ENCODE results near the gene PDLIM5. TPM values are rescaled to one million over a fixed set of nuclear protein-coding genes. Genes with fewer than 3 reads are reported as not detected.
"Not testable (repeated sequence)": the region's sequence is repeated elsewhere in the genome, so short reads cannot be mapped to it uniquely, and the experiment has no call there.

The PDLIM5 gene
- total RNA-seq, 2 donors from 2014 or later, result 17.6 to 21.4 TPM

DNA sequence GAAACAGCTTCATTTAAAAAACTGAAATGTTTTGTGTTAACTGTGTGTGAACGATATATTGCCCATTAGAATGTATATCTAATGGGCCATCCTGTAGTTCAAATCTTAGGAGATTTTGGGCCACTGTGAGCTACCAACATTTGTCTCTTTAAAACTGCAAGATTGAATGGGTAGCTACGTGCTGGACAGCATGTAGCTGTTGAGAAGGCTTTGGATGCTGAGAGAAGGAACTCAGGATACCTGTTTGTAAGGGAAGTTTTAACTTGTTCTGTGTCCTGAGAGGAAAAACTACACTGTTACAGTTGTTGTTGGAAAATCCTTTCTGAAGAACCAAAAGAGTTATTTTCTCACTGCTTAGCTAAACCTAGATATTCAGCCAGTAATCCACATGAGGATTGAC lies 45.9 kb downstream of the PDLIM5 start:
- no peak overlapping the region for H3K27ac Mint-ChIP-seq

DNA sequence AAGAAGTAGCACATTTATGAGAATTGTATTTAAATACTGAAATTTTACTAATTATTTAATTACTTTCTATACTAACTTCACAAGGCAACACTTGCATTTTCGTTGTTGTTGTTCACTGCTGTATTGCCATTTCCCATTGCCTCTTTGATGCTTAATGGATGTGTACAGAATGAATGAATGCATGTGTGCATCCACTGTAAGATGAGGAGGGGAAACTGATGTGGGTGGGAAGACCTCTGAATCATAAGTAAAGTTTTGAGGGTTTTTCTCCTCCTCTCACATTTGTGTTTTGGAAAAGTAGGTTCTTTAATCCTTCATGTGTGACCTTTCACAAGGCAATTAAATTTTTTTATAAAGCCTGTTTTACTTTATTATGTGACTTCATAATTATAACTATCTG lies 46.8 kb downstream of the PDLIM5 start:
- no peaks in the 10 kb centered on the region for H3K27me3 Mint-ChIP-seq (ENCODE audit: low read depth)

More for the DNA sequence above, 45.9 kb downstream of the PDLIM5 start:
- H3K27me3 Mint-ChIP-seq (ENCODE audit: low read depth), result no peaks in the 10 kb centered on the region
- H3K9me3 Mint-ChIP-seq, result no peaks in the 10 kb centered on the region
- no peaks in the 10 kb centered on the region for H3K36me3 Mint-ChIP-seq (ENCODE audit: insufficient read depth in 2 of 2)
- ATAC-seq (replicated peaks in 1 of 2) (no peak), DNase-seq (no peak)
- H3K4me1 Mint-ChIP-seq (ENCODE audit: low read depth), result no peaks in the 10 kb centered on the region
- no peak overlapping the region for H3K4me3 Mint-ChIP-seq

DNA sequence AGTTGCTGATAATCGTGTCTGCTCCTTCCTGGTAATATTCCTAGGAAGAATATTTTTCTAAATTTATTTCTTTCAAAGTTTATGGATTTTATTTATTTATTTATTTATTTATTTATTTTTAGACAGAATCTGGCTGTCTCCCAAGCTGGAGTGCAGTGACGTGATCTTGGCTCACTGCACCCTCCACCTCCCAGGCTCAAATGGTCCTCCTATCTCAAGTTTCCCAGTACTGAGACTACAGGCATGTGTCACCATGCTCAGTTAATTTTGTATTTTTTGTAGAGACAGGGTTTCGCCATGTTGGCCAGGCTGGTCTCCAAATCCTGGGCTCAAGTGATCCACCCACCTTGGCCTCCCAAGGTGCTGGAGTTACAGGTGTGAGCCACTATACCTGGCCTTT lies 48.9 kb downstream of the PDLIM5 start:
- Mint-ChIP-seq H3K4me1 (ENCODE audit: low read depth) (no peaks in the 10 kb centered on the region), H3K4me3 (no peak overlapping the region), H3K27ac (no peak overlapping the region), H3K9me3 (no peaks in the 10 kb centered on the region), H3K36me3 (ENCODE audit: insufficient read depth in 2 of 2) (no peaks in the 10 kb centered on the region), H3K27me3 (ENCODE audit: low read depth) (no peaks in the 10 kb centered on the region)
- DNase-seq, result no peak
- ATAC-seq (replicated peaks in 1 of 2), result no peak

More for the DNA sequence above, 46.8 kb downstream of the PDLIM5 start:
- DNase-seq, result no peak
- no peak overlapping the region for H3K27ac Mint-ChIP-seq
- H3K4me3 Mint-ChIP-seq, result no peak overlapping the region
- H3K9me3 Mint-ChIP-seq, result no peaks in the 10 kb centered on the region
- H3K36me3 Mint-ChIP-seq (ENCODE audit: insufficient read depth in 2 of 2), result no peaks in the 10 kb centered on the region
- no peak for ATAC-seq (replicated peaks in 1 of 2)
- no peaks in the 10 kb centered on the region for H3K4me1 Mint-ChIP-seq (ENCODE audit: low read depth)

DNA sequence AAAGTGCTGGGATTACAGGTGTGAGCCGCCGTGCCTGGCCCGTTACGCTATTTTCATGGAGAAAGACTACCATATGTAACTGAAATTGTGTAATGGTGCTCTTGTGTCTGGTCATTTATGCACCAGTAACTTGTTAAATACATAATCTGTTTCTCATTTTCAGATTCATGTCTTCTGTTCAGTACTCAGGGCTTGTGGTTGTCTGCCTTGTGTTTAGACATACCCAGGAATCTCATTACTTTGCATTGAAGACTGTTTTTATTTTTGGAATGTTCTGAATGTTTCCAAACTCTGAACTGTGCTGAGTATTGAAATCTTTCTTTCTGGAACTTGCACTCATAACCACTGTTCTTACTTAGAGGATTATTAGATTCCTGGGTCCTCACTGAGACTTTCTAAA lies 52.8 kb downstream of the PDLIM5 start:
- H3K27me3 Mint-ChIP-seq (ENCODE audit: low read depth), result no peaks in the 10 kb centered on the region

DNA sequence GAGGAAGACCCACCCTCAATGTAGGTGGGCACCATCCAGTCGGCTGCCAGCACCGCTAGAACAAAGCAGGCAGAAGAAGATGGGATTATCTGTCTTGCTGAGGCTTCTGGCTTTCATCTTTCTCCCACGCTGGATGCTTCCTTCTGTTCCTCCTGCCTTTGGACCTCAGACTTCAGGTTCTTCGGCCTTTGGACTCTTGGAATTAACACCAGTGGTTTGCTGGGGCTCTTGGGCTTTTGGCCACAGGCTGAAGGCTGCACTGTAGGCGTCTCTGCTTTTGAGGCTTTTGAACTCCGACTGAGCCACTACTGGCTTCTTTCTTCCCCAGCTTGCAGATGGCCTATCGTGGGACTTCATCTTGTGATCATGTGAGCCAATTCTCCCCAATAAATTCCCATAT lies 55.1 kb downstream of the PDLIM5 start:
- no peak for DNase-seq
- ATAC-seq (replicated peaks in 1 of 2), result no peak
- Mint-ChIP-seq H3K27me3 (ENCODE audit: low read depth) (no peaks in the 10 kb centered on the region), H3K27ac (no peak overlapping the region), H3K9me3 (no peaks in the 10 kb centered on the region), H3K36me3 (ENCODE audit: insufficient read depth in 2 of 2) (no peaks in the 10 kb centered on the region), H3K4me1 (ENCODE audit: low read depth) (peaks cover 15% of the 10 kb centered on the region), H3K4me3 (no peak overlapping the region)

More for the DNA sequence above, 52.8 kb downstream of the PDLIM5 start:
- Mint-ChIP-seq H3K4me1 (ENCODE audit: low read depth) (peaks cover 15% of the 10 kb centered on the region), H3K9me3 (no peaks in the 10 kb centered on the region), H3K27ac (no peak overlapping the region), H3K36me3 (ENCODE audit: insufficient read depth in 2 of 2) (no peaks in the 10 kb centered on the region), H3K4me3 (no peak overlapping the region)
- ATAC-seq (replicated peaks in 1 of 2), result no peak
- DNase-seq, result no peak

DNA sequence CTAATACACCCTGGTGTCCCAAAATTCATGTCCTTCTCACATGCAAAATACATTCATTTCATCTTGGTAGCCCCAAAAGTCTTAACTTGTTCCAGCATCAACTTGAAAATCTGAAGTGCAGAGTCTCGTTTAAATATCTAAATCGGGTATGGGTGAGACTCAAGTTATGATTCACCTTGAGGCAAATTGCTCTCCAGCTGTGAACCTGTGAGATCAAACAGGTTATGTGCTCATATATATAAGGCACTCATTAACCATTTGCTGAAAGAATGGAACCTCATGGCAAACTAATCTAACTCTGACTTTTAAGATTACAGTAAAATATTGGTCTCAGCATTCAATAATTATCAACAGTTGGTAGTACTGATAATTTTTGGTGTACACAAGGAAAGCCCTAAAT lies 55.5 kb downstream of the PDLIM5 start:
- no peak overlapping the region for H3K27ac Mint-ChIP-seq

DNA sequence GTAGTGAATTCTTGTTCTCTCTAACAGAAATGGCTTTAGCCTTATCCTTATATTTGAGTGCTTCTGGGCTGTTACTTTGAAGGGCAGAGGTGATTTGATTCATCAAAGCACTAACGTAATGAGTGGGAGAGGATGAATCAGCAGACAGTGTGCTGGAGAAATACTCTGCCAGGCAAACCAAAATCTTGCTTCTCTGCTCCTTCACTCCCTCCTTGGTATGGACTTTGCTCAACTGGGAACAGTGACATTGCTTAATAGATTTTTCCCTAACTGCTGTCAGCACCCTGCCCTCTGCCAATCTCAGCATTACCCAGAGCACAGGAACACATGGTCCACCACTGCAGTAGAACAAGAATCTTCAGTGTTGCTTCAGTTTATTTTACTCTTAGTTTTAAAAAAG lies 56.0 kb downstream of the PDLIM5 start:
- peak; percentile 98 to 99 for ATAC-seq (replicated peaks in 1 of 2)
- Mint-ChIP-seq H3K36me3 (ENCODE audit: insufficient read depth in 2 of 2) (no peaks in the 10 kb centered on the region), H3K4me1 (ENCODE audit: low read depth) (peaks cover 15% of the 10 kb centered on the region), H3K4me3 (peak overlapping the region in 1 of 2 donors; percentile 8), H3K9me3 (peaks cover 0 to 2% of the 10 kb centered on the region in 2 donors), H3K27me3 (ENCODE audit: low read depth) (no peaks in the 10 kb centered on the region), H3K27ac (no peak overlapping the region)
- peak in 1 of 2 donors; percentile 17 for DNase-seq

More for the DNA sequence above, 55.5 kb downstream of the PDLIM5 start:
- Mint-ChIP-seq H3K4me3 (peak overlapping the region in 1 of 2 donors; percentile 8), H3K4me1 (ENCODE audit: low read depth) (peaks cover 15% of the 10 kb centered on the region), H3K27me3 (ENCODE audit: low read depth) (no peaks in the 10 kb centered on the region), H3K36me3 (ENCODE audit: insufficient read depth in 2 of 2) (no peaks in the 10 kb centered on the region), H3K9me3 (no peaks in the 10 kb centered on the region)
- ATAC-seq (replicated peaks in 1 of 2) (peak; percentile 29 to 48), DNase-seq (no peak)

DNA sequence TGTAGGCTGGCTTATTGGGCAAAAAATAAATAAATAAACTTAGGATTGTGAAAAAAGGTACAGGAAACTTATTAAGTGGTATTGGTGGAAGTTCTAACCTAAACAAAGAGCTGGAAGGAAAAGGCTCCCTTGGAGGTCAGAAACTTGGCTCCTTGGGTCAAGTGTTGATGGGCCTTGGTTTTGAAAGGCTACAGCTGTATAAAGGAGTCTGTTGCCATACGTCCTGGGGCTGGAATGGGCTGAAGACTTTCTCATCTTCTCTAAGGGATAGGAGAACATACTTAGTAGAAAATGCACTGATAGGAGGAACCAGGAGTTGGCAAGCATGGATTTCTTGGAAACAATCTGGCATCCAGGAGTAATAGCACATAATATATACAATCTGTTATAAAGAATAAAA lies 56.6 kb downstream of the PDLIM5 start:
- ATAC-seq (replicated peaks in 1 of 2) (no peak), DNase-seq (no peak)
- no peaks in the 10 kb centered on the region for H3K36me3 Mint-ChIP-seq (ENCODE audit: insufficient read depth in 2 of 2)
- peaks cover 15% of the 10 kb centered on the region for H3K4me1 Mint-ChIP-seq (ENCODE audit: low read depth)
- no peaks in the 10 kb centered on the region for H3K27me3 Mint-ChIP-seq (ENCODE audit: low read depth)
- H3K27ac Mint-ChIP-seq, result no peak overlapping the region
- H3K4me3 Mint-ChIP-seq, result no peak overlapping the region
- H3K9me3 Mint-ChIP-seq, result peaks cover 0 to 4% of the 10 kb centered on the region in 2 donors

DNA sequence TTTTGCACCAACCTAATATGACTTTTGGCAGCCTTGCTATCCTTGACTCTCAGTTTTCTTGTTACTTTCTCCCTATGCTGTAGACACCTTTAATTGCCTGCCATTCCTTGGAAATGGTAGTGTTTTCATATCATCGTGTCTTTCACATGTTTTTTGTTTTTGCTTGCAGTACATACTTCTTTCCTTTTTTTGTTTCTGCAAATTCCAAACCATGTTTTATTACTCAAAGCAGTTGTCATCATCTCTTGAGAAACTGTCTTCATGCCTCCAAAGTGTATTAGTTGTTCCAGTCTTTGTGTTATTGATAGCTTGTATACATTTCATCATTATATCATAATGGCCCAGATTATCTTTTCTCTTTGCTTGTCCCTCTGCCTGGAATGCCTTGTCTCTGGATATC lies 57.1 kb downstream of the PDLIM5 start:
- no peaks in the 10 kb centered on the region for H3K36me3 Mint-ChIP-seq (ENCODE audit: insufficient read depth in 2 of 2)
- H3K4me1 Mint-ChIP-seq (ENCODE audit: low read depth), result peaks cover 15% of the 10 kb centered on the region
- H3K27ac Mint-ChIP-seq, result no peak overlapping the region
- peaks cover 0 to 4% of the 10 kb centered on the region in 2 donors for H3K9me3 Mint-ChIP-seq
- no peak overlapping the region for H3K4me3 Mint-ChIP-seq
- ATAC-seq (replicated peaks in 1 of 2) (no peak), DNase-seq (no peak)
- H3K27me3 Mint-ChIP-seq (ENCODE audit: low read depth), result no peaks in the 10 kb centered on the region

DNA sequence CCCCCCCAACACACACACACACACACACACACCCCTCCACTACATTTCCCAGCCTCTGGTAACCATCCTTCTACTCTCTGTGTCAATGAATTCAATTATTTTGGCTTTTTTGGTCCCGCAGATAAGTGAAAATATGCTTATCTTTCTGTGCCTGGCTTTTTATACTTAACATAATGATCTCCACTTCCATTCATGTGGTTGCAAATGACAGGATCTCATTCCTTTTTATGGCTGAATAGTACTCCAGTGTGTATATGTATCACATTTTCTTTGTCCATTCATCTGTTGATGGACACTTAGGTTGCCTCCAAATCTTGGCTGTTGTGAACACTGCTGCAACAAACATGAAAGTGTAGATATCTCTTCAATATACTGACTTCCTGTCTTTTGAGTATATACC lies 59.8 kb downstream of the PDLIM5 start:
- ATAC-seq (replicated peaks in 1 of 2), result no peak
- Mint-ChIP-seq H3K4me3 (no peak overlapping the region), H3K4me1 (ENCODE audit: low read depth) (peaks cover 15% of the 10 kb centered on the region), H3K9me3 (peaks cover 0 to 4% of the 10 kb centered on the region in 2 donors), H3K27me3 (ENCODE audit: low read depth) (no peaks in the 10 kb centered on the region), H3K27ac (no peak overlapping the region), H3K36me3 (ENCODE audit: insufficient read depth in 2 of 2) (no peaks in the 10 kb centered on the region)
- no peak for DNase-seq

DNA sequence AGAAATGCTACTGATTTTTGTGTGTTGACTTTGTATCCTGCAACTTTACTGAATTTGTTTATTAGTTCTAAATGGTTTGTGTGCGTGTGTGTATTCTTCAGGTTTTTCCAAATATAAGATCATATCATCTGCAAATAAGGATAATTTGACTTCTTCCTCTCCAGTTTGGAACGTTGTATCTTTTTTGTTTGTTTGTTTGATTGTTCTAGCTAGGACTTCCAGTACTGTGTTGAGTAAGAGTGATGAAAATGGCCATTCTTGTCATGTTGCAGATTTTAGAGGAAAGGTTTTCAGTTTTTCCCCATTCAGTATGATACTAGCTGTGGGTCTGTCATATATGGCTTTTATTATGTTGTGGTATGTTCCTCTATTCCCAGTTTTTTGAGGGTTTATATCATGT lies 61.8 kb downstream of the PDLIM5 start:
- ATAC-seq (replicated peaks in 1 of 2); H3K36me3 Mint-ChIP-seq (ENCODE audit: insufficient read depth in 2 of 2); H3K4me1 Mint-ChIP-seq (ENCODE audit: low read depth); H3K27me3 Mint-ChIP-seq (ENCODE audit: low read depth); DNase-seq; H3K4me3 Mint-ChIP-seq; H3K9me3 Mint-ChIP-seq; H3K27ac Mint-ChIP-seq: not testable (repeated sequence)

DNA sequence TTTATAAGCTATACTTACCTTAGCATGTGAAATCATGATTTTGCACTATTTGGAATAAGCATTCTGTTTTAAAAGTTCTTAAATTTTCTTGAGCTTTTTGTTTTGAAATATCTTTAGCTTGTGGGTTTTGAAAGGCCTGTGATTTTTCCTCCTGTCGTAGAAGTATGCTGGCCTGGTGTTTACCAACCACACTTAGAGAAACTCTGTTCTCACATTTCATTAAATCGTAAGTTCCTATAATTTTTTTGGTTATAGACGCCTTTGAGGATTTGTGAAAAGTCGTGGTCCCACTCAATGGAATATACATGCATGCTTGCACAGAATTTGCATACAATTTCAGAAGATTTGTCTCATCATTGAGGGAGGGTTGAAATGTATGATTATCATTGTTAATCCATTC lies 63.6 kb downstream of the PDLIM5 start:
- DNase-seq, result no peak
- Mint-ChIP-seq H3K4me3 (no peak overlapping the region), H3K9me3 (peaks cover 0 to 4% of the 10 kb centered on the region in 2 donors), H3K27me3 (ENCODE audit: low read depth) (no peaks in the 10 kb centered on the region), H3K27ac (no peak overlapping the region), H3K4me1 (ENCODE audit: low read depth) (peaks cover 18% of the 10 kb centered on the region), H3K36me3 (ENCODE audit: insufficient read depth in 2 of 2) (no peaks in the 10 kb centered on the region)
- ATAC-seq (replicated peaks in 1 of 2), result no peak

DNA sequence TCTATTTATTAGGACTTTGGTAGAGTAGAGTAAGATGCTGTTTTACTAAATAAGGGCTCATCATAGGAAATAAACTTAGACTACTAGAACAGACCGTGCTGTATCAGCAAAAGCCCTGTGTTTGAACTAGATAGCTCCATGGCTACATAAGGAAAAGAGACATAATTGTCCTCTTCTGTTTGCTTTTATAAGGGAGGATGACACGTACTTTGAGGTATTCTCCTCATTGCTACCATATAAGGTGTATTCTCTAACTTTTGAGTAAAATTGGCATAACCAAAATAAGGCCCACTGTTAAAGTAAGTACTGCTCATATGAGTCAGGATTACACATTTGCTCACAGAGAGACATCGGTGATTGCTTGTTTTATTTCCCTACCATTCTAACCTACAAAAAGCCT lies 64.3 kb downstream of the PDLIM5 start:
- no peak overlapping the region for H3K4me3 Mint-ChIP-seq
- no peaks in the 10 kb centered on the region for H3K27me3 Mint-ChIP-seq (ENCODE audit: low read depth)
- H3K4me1 Mint-ChIP-seq (ENCODE audit: low read depth), result peaks cover 20% of the 10 kb centered on the region
- no peak overlapping the region for H3K27ac Mint-ChIP-seq
- DNase-seq, result no peak
- no peaks in the 10 kb centered on the region for H3K36me3 Mint-ChIP-seq (ENCODE audit: insufficient read depth in 2 of 2)
- ATAC-seq (replicated peaks in 1 of 2), result peak in 1 of 2 donors; percentile 53
- H3K9me3 Mint-ChIP-seq, result peaks cover 0 to 4% of the 10 kb centered on the region in 2 donors

DNA sequence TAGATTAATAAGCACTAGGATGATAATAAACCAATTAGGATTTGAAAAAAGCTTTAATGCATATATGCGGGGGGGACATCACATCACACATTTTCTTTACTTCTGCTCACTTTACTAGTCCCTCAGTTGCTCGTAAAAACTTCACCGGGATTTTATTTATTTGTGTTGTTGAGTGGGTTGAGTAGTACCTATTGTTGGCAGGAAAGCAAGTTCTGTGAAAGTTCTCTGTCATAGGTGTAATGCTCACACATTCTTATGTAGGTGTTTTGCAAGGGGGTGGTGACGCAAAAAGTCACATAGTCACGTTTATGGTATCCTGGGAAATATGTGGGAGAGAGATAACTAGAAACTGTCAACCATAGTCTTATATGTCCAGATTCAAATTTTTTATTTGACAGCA lies 65.3 kb downstream of the PDLIM5 start:
- H3K4me1 Mint-ChIP-seq (ENCODE audit: low read depth), result peaks cover 20% of the 10 kb centered on the region
- peaks cover 0 to 4% of the 10 kb centered on the region in 2 donors for H3K9me3 Mint-ChIP-seq
- ATAC-seq (replicated peaks in 1 of 2) (no peak), DNase-seq (no peak)
- H3K4me3 Mint-ChIP-seq, result no peak overlapping the region
- no peaks in the 10 kb centered on the region for H3K27me3 Mint-ChIP-seq (ENCODE audit: low read depth)
- H3K36me3 Mint-ChIP-seq (ENCODE audit: insufficient read depth in 2 of 2), result no peaks in the 10 kb centered on the region
- H3K27ac Mint-ChIP-seq, result no peak overlapping the region

Measured in activated T-cell treated with anti-CD3 and anti-CD28 coated beads, Interleukin-2, amount 50 U/mL, for 72 hours (primary cell).